ENCODE data around the gene BTF3L4. TPM values are rescaled to one million over a fixed set of nuclear protein-coding genes. Genes with fewer than 3 reads are reported as not detected.

BTF3L4 gene
- total RNA-seq, 1 experiment from 2014 or later: 89.4 TPM

GRCh38 chr1:52055066-52055865 is 829 bp upstream of the BTF3L4 start, which contains the start of gene TXNDC12:
TXNDC12 (minus strand) TSS chr1:52055191; CDS start chr1:52055096, 95 bp downstream.
- Mint-ChIP-seq H3K9me3 (no peaks in the 10 kb centered on the region), H3K27ac (peak within 1 kb of the TSS; percentile 99), H3K27me3 (ENCODE audit: low read depth) (no peaks in the 10 kb centered on the region), H3K4me1 (peaks cover 33% of the 10 kb centered on the region), H3K36me3 (peaks cover 28% of the 10 kb centered on the region), H3K4me3 (peak within 1 kb of the TSS; percentile 97)
- POLR2A ChIA-PET: interaction anchor here (0.6 to 2.3 kb wide), 8 partner anchors 22 to 349 kb away, joined by 3 to 11 read pairs (median 6); partner anchors contain the start of genes KTI12, ORC1 and PRPF38A
- CTCF ChIA-PET: interaction anchor here (1.7 to 2.6 kb wide), 2 partner anchors 158 to 293 kb away, joined by 6 to 12 read pairs; no protein-coding TSS in a partner anchor
- ATAC-seq: peak; percentile 77
- peak; percentile 76 for DNase-seq (ENCODE audit: low spot score)
- TF ChIP-seq CBFB (CRISPR knock-in tag; IDR thresholded peaks at IDR 0.05; ENCODE audit: low read depth): no peak
- TF ChIP-seq ELF4 (CRISPR knock-in tag; IDR thresholded peaks at IDR 0.05; ENCODE audit: low read depth): no peak
- no peak for TF ChIP-seq CDX4 (CRISPR knock-in tag; IDR thresholded peaks at IDR 0.05; ENCODE audit: borderline replicate concordance)
- TF ChIP-seq RORB (CRISPR knock-in tag; IDR thresholded peaks at IDR 0.05): no peak
- no peak for TF ChIP-seq GTF2I (CRISPR knock-in tag; conservative IDR thresholded peaks at IDR 0.05)
- no peak for TF ChIP-seq ZNF317 (CRISPR knock-in tag; IDR thresholded peaks at IDR 0.05; ENCODE audit: borderline replicate concordance, low read depth)
- TF ChIP-seq NFATC4 (CRISPR knock-in tag; IDR thresholded peaks at IDR 0.05): no peak
- TF ChIP-seq ZNF263 (CRISPR knock-in tag; IDR thresholded peaks at IDR 0.05; ENCODE audit: low read depth): no peak
- no peak for TF ChIP-seq FOXJ3 (CRISPR knock-in tag; IDR thresholded peaks at IDR 0.05; ENCODE audit: borderline replicate concordance)
- no peak for TF ChIP-seq IRF1 (CRISPR knock-in tag; IDR thresholded peaks at IDR 0.05)
- TF ChIP-seq SMAD4 (CRISPR knock-in tag; IDR thresholded peaks at IDR 0.05): peak; percentile 83
- TF ChIP-seq E2F4 (CRISPR knock-in tag; IDR thresholded peaks at IDR 0.05; ENCODE audit: borderline replicate concordance, low read depth): peak; percentile 53; the same call in 1 of the 2 replicates
- TF ChIP-seq ZNF396 (CRISPR knock-in tag; IDR thresholded peaks at IDR 0.05; ENCODE audit: borderline replicate concordance): no peak
- 0 out of 2 replicates have a peak, but pooled peaks have one; percentile 16 for TF ChIP-seq ZNF416 (CRISPR knock-in tag; IDR thresholded peaks at IDR 0.05)
- no peak; the same call in 1 of the 2 replicates for TF ChIP-seq ZNF219 (CRISPR knock-in tag; IDR thresholded peaks at IDR 0.05; ENCODE audit: borderline replicate concordance)
- TF ChIP-seq NFE2L1 (CRISPR knock-in tag; IDR thresholded peaks at IDR 0.05): no peak
- TF ChIP-seq HMGA2 (CRISPR knock-in tag; IDR thresholded peaks at IDR 0.05): no peak
- TF ChIP-seq ARID4B (CRISPR knock-in tag; IDR thresholded peaks at IDR 0.05; ENCODE audit: borderline replicate concordance): peak; percentile 77; the same call in 1 of the 2 replicates
- TF ChIP-seq CREB1 (CRISPR knock-in tag; IDR thresholded peaks at IDR 0.05): no peak
- TF ChIP-seq JUN (CRISPR knock-in tag; IDR thresholded peaks at IDR 0.05): peak; percentile 24; the same call in 1 of the 2 replicates
- no peak for TF ChIP-seq PREB (CRISPR knock-in tag; IDR thresholded peaks at IDR 0.05; ENCODE audit: borderline replicate concordance)
- TF ChIP-seq GRHL2 (CRISPR knock-in tag; IDR thresholded peaks at IDR 0.05; ENCODE audit: insufficient replicate concordance, severe bottlenecking): no peak
- TF ChIP-seq USF2 (CRISPR knock-in tag; IDR thresholded peaks at IDR 0.05): no peak
- no peak for TF ChIP-seq ZNF232 (CRISPR knock-in tag; IDR thresholded peaks at IDR 0.05)
- no peak for TF ChIP-seq ZSCAN18 (CRISPR knock-in tag; IDR thresholded peaks at IDR 0.05)
- TF ChIP-seq ZNF671 (CRISPR knock-in tag; IDR thresholded peaks at IDR 0.05): no peak
